CD4-positive, alpha-beta T cell (primary cell): ENCODE results near the gene HLF. TPM values are rescaled to one million over a fixed set of nuclear protein-coding genes. Genes with fewer than 3 reads are reported as not detected.

ENCODE experiments used
- ATAC-seq: fragments of 200-7000 bp; cut with Tn5 transposase; one replicate; pipeline ENCODE4 v1.10.0; 2022; ENCODE audit warnings: mild to moderate bottlenecking; ENCODE audit not compliant: poor library complexity
- CTCF ChIA-PET: fragments of 350-600 bp; sonication (Branson Sonifier 250); formaldehyde crosslinking; loops from one replicate; lab custom pipeline; 2021; ENCODE audit warnings: antibody characterized with exemption, inconsistent platforms; lab: Charles Lee
- POLR2A ChIA-PET: fragments of 350-600 bp; sonication (Branson Sonifier 250); formaldehyde crosslinking; loops from one replicate; lab custom pipeline; 2021; ENCODE audit warnings: antibody characterized with exemption, inconsistent platforms; lab: Charles Lee
- DNase-seq, 14 experiments: peaks; one replicate each; pipeline ENCODE4 v3.0.0-alpha.2; 2013 to 2020; ENCODE audit warnings: mixed read lengths in 2 of 14
- H3K27ac ChIP-seq, 2 donors: one replicate each; pipeline versions ENCODE4 v1.5.1 to v1.7.0; 2013; ENCODE audit warnings: low read length in 2 of 2, low read depth in 1 of 2, mild to moderate bottlenecking in 1 of 2
- H3K27me3 ChIP-seq, 2 experiments: 1 replicate in 1 of 2; 2 replicates in 1 of 2; pipeline versions ENCODE4 v1.6.1 to v1.7.0; 2013; ENCODE audit warnings: low read length in 2 of 2, control low read depth in 1 of 2, mild to moderate bottlenecking in 1 of 2, moderate library complexity in 1 of 2; ENCODE audit not compliant: insufficient read depth in 2 of 2, control insufficient read depth in 1 of 2
- H3K36me3 ChIP-seq: one replicate; pipeline ENCODE4 v1.6.1; 2013; ENCODE audit warnings: low read length, control low read depth; ENCODE audit not compliant: insufficient read depth
- H3K4me1 ChIP-seq: one replicate; pipeline ENCODE4 v1.6.1; 2013; ENCODE audit warnings: low read length, control low read depth; ENCODE audit not compliant: insufficient read depth
- H3K4me3 ChIP-seq: one replicate; pipeline ENCODE4 v1.5.1; 2013; ENCODE audit warnings: mild to moderate bottlenecking, low read length, moderate library complexity
- H3K9me3 ChIP-seq, 2 experiments: 1 replicate in 1 of 2; 2 replicates in 1 of 2; pipeline versions ENCODE4 v1.6.1 to v1.7.0; 2013; ENCODE audit warnings: low read length in 2 of 2, mild to moderate bottlenecking in 2 of 2, control low read depth in 1 of 2, moderate library complexity in 1 of 2; ENCODE audit not compliant: control insufficient read depth in 1 of 2, insufficient read depth in 1 of 2
- H3K27ac Mint-ChIP-seq: one replicate; pipeline ENCODE4 v1.8.0; 2020; ENCODE audit warnings: mixed read lengths
- H3K27me3 Mint-ChIP-seq: one replicate; pipeline ENCODE4 v1.8.0; 2021; ENCODE audit warnings: mixed read lengths
- H3K36me3 Mint-ChIP-seq: one replicate; pipeline ENCODE4 v1.8.0; 2021; ENCODE audit warnings: low read depth, mixed read lengths
- H3K4me1 Mint-ChIP-seq: one replicate; pipeline ENCODE4 v1.8.0; 2021; ENCODE audit warnings: low read depth, mixed read lengths
- H3K4me3 Mint-ChIP-seq: one replicate; pipeline ENCODE4 v1.8.0; 2020; ENCODE audit warnings: mild to moderate bottlenecking, mixed read lengths
- H3K9me3 Mint-ChIP-seq: one replicate; pipeline ENCODE4 v1.8.0; 2020; ENCODE audit warnings: mixed read lengths
- intact Hi-C, 2 experiments: fragments of 100-400 bp; cut with DNase I in 1 of 2; cut with micrococcal nuclease in 1 of 2; formaldehyde crosslinking; loops; one replicate each; pipeline versions ENCODE4 v1.15.1 to v1.9.0; 2023 to 2025; cut with DNase I, micrococcal nuclease
- total RNA-seq, 174 experiments: library from RNA in 2 of 174; stranded (reverse) in 2 of 174; gene quantifications; one replicate each; pipeline ENCODE4 v1.2.3 and lab custom pipeline; 2021 to 2026
- TF ChIP-seq, protein P1 (sequence below): fragments of 200-600 bp; IDR thresholded peaks from one replicate; pipeline ENCODE4 v1.8.0; 2022; ENCODE audit warnings: antibody characterized with exemption, mild to moderate bottlenecking

Gene HLF
- total RNA-seq, 2 experiments from 2014 or later = 4.3 to 4.9 TPM

DNA sequence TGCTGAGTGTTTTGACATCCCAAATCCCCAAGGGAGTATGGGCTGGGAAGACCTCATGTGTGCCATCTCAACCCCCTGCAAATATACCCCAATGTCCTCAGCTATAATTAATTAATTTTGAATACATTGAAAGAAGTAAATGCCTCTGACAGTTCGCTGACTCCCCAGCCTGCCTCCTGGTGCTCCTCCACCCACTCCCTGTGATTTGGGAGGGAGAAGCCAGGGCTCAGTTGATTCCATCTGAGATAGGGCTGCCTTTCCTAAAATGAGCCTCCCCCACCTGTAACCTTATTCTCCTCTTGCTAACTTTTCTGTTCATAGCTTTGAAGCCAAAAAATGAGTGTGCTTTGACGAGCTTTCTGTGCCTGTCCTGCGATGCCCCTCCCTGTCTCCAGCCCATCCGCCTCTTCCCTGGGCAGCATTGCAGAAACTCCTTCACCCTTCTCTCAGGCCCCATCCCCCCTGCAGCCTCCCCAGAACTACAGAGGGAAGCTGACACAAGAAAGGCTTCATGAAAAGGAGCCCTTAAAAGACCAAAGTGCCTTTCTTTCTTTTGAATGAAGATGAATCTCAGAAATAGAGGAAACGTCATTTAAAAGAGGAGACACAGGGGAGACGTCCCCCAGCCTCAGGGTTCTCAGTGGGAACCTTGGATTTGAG, 70.3 kb downstream of the HLF start:
- Histone ChIP-seq H3K9me3 (no peaks in the 10 kb centered on the region), H3K36me3 (no peaks in the 10 kb centered on the region), H3K4me1 (peaks cover 6% of the 10 kb centered on the region), H3K27me3 (no peaks in the 10 kb centered on the region), H3K4me3 (no peak overlapping the region), H3K27ac (no peak overlapping the region)
- POLR2A ChIA-PET = no interaction called here
- CTCF ChIA-PET = no interaction called here
- TF ChIP-seq, protein P1, sequence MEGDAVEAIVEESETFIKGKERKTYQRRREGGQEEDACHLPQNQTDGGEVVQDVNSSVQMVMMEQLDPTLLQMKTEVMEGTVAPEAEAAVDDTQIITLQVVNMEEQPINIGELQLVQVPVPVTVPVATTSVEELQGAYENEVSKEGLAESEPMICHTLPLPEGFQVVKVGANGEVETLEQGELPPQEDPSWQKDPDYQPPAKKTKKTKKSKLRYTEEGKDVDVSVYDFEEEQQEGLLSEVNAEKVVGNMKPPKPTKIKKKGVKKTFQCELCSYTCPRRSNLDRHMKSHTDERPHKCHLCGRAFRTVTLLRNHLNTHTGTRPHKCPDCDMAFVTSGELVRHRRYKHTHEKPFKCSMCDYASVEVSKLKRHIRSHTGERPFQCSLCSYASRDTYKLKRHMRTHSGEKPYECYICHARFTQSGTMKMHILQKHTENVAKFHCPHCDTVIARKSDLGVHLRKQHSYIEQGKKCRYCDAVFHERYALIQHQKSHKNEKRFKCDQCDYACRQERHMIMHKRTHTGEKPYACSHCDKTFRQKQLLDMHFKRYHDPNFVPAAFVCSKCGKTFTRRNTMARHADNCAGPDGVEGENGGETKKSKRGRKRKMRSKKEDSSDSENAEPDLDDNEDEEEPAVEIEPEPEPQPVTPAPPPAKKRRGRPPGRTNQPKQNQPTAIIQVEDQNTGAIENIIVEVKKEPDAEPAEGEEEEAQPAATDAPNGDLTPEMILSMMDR = no peak
- DNase-seq = no peak
- H3K4me3 Mint-ChIP-seq = no peak overlapping the region
- ATAC-seq = no peak
- peaks cover under 1% of the 10 kb centered on the region for H3K27me3 Mint-ChIP-seq
- intact Hi-C loops = no loop called here
- no peaks in the 10 kb centered on the region for H3K4me1 Mint-ChIP-seq
- H3K27ac Mint-ChIP-seq = no peak overlapping the region
- H3K9me3 Mint-ChIP-seq = no peaks in the 10 kb centered on the region
- no peaks in the 10 kb centered on the region for H3K36me3 Mint-ChIP-seq

GRCh38 chr17:55335625-55336024, 70.9 kb downstream of the HLF start:
- no peaks in the 10 kb centered on the region for H3K9me3 Mint-ChIP-seq
- no peaks in the 10 kb centered on the region for H3K4me1 Mint-ChIP-seq
- H3K4me3 ChIP-seq = no peak overlapping the region
- no peaks in the 10 kb centered on the region for H3K36me3 Mint-ChIP-seq
- H3K27ac ChIP-seq = no peak overlapping the region
- H3K27ac Mint-ChIP-seq = no peak overlapping the region
- H3K27me3 Mint-ChIP-seq = peaks cover 4% of the 10 kb centered on the region
- H3K27me3 ChIP-seq = no peaks in the 10 kb centered on the region
- no peak overlapping the region for H3K4me3 Mint-ChIP-seq
- DNase-seq (no peak), ATAC-seq (no peak)
- H3K4me1 ChIP-seq = peaks cover 11% of the 10 kb centered on the region
- no peaks in the 10 kb centered on the region for H3K9me3 ChIP-seq
- POLR2A ChIA-PET = no interaction called here
- no peaks in the 10 kb centered on the region for H3K36me3 ChIP-seq
- TF ChIP-seq, protein P1 = no peak
- intact Hi-C loops = no loop called here
- CTCF ChIA-PET = no interaction called here

DNA sequence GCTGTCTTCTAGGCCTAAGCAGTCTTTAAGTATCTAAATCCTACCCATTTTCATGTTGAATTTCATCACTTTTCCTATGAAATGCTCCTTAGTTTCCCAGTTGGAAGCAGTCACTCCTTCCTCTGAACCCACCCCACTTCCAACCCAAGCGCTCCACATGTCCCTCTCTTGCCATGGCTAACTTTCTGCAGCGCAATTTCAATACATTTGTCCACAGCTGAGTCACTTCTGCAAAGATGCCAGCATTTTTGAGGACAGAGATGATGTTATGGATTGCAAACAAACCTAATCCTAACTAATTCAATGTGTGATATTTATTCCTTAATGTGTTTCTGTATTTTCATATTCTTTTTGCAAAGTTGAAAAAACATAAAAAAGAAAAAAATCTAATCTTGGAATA, 71.7 kb downstream of the HLF start:
- H3K36me3 ChIP-seq = no peaks in the 10 kb centered on the region
- Mint-ChIP-seq H3K36me3 (no peaks in the 10 kb centered on the region), H3K9me3 (no peaks in the 10 kb centered on the region), H3K27ac (no peak overlapping the region), H3K27me3 (peaks cover 4% of the 10 kb centered on the region), H3K4me3 (no peak overlapping the region), H3K4me1 (no peaks in the 10 kb centered on the region)
- H3K4me1 ChIP-seq = peaks cover 17% of the 10 kb centered on the region
- no peak for DNase-seq
- intact Hi-C loops = no loop called here
- H3K4me3 ChIP-seq = no peak overlapping the region
- no peaks in the 10 kb centered on the region for H3K9me3 ChIP-seq
- no peak overlapping the region for H3K27ac ChIP-seq
- CTCF ChIA-PET = no interaction called here
- TF ChIP-seq, protein P1 = no peak
- POLR2A ChIA-PET = no interaction called here
- H3K27me3 ChIP-seq = no peaks in the 10 kb centered on the region
- no peak for ATAC-seq
